CD4-positive, alpha-beta T cell treated with Interleukin-15 for 1 hour (primary cell): ENCODE data around the gene FAM20C.

Experiments used
- DNase-seq: peaks from one replicate; pipeline ENCODE4 v3.0.0-alpha.2; 2020

The FAM20C gene

DNA sequence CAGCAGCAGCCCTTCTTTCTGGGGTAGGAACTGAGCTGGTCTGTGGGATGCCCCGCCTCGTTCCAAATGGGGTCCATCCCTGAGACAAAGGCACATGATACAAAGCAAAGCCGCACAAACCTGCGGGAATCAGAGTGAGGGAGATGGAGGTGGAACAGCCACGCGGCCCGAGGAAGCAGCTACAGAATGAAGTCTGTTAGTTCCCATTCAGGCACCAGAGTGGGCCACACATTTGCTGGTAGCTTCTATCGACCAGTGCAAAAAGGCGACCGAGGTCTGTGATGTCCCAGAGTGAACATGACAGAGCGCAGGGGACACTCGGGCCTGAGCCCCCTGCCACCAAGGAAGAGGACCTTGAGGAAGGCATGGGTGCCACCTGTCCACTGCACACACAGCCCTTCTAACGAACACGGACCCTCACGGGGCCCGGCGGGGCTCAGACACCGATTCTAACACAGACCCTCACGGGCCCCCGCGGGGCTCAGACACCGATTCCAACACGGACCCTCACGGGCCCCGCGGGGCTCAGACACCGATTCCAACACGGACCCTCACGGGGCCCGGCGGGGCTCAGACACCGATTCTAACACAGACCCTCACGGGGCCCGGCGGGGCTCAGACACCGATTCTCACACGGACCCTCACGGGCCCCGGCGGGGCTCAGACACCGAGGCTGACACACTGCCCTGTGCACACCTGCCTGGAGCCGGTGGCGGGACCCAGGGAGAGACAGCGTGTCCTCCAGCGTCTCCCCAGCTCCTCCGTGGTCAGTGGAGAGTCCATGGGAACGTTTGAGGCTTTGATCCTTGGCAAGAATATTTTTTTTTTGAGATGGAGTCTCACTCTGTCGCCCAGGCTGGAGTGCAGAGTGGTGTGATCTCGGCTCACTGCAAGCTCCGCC is 32.8 kb upstream of the FAM20C start:
- no peak for DNase-seq

GRCh38 chr7:160958-161725 is 31.2 kb upstream of the FAM20C start:
- DNase-seq, result peak; percentile 13

DNA sequence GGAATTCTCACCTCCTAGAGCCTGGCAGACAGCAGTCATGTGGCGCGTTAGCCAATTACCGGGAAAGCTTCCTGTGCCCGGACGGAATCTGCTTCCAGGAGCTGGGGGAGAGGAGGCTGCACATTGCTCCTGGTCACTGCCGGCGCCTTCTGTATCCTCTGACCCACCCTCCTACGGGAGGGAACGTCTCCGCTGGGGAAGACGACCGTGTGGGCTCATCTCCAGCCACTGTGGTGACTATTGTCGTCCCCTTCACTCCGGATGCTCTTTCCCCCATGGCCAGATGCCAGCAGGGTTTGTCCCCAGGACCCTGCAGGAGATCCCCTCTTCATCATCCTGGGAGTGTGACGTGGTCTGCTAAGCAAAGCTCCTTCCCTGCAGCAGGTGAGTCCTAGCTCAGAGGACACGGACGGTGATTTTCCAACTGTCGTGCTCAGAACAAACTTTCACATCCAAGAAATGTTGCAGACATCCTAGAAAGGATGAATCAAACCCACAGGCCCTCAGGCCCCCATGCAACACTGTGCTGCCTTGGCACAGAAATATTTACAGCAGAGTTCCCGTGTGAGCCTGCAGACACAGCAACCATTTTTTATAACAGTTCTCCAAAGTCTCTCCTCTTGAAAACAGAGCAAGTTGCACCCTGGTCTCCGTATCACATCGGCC is 29.6 kb upstream of the FAM20C start:
- peak; percentile 6 for DNase-seq

DNA sequence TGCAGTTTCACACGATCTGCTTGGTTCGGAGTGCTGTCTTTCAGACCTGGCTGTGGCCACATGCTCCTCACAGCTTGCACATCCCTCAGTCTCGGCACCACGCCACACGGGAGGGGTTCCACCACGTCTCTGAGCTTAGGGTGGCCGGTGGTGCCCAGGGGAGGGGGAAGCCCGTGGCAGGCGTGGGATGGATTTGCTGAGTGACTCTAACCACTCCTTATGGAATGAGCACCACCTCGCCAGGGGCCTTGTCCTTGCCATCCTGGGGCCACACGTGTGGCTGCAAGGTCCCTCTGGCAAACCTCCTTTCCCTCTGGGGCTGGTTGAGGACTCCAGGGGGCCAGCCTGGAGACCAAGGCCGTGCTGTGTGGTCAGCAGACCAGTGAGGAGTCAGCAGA is 29.1 kb upstream of the FAM20C start:
- DNase-seq, result no peak

DNA sequence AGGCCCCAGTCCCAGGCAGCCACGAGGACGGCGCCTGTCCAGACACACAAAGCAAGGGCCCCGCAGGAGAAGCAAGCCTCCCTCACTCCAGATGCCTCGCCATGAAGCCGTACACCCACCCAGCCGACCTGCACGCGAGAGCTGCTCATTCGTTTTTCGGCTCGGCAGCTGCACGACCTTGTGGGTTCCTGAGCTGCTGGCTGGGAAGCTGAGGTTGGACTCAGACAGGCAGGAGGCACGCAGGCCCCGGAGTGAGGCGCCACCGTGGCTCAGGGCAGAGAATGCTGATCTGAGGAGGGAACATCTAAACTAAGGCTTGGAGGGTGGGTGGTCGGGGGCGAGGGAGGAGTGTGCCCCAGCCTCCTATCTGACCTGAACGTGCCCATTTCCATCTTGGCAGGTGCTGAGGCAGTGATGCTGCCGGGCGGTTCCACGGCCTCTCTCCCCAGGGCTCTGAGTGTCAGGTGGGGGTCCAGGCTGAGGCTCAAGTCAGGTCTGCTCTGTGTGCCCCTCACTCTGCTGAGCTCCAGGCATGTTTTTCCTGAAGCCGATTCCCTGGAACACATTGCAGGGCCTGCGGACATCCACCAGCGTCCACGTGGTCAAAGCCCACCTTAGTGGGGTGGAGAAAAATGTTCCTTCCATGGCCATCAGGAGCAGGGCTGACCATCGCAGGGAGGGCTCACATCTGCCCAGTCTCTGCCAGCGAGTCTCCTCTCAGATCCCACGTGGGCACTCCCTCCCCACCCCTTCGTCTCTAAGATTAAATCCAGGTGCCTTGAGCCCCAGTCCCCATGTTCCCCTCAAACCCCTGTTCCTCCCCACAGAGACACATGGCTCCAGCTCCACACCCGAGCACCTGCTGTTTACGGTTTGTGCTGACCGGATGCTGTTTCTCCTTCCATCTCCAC is 28.1 kb upstream of the FAM20C start:
- peak; percentile 15 for DNase-seq

- DNase-seq, result peak; percentile 16
Observed at GRCh38 chr7:164882-165660, 27.3 kb upstream of the FAM20C start.

DNA sequence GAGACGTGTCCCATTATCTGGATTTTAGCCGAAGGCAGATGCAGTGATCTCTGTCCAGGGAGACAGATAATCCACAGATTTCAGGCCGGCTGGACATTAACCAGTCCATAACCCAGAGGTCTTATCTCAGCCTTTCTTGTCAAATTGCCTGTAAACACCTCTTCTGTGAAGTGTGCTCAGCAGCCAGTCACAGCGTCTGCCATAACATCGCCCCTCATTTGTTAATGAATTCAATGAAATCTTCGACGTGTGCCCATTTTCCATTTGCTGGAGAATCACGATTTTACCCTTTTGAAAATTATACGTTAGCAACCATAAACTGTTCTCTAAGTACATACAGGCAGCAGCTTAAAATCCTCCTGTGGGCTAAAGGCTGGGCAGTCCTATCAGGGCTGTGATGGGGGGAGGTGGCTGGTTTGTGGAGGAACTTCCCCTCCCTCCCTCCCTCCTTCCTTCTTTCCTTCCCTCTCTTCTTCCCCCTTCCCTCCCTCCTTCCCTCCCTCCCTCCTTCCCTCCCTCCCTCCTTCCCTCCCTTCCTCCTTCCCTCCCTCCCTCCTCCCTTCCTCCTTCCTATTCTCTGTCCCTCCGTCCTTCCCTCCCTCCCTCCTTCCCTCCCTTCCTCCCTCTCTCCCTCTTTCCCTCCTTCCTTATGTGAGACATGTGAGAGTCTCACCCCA is 26.6 kb upstream of the FAM20C start:
- no peak for DNase-seq

DNA sequence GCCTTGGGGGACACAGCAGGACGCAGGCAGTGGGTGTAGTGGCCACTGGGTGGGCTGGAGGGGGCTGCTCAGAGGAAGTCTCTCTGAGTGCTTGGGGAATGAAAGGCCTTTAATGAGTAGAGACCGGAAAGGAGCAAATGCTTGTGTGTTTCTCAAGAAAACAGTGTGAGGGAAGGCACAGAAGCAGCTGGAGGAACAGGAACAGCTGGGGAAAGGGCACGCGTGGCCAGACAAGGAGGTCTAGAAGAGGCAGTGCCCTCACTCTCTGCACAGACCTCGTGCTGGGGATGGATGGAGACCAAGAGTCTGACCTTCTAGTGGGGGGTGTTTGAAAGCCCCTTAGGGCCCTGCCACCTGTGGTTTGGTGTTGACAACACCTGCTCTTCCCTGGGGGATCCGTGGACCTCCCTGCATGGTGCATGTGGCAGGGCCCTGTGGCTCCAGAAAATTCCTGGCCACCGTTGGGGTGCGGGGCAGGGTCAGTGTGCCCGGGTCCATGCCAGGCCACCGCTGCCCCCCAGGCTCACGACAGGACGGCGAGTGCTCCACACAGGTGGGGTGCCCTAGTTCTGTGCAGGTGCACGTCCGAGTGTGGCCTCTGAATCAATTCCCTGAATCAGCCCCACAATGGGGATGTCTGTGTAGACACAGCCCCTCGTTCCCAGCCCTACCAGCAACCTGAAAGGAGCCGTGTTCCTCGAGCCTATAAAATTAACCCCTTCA is 25.9 kb upstream of the FAM20C start:
- no peak for DNase-seq

- peak; percentile 40 for DNase-seq
Observed at GRCh38 chr7:167090-167855, 25.1 kb upstream of the FAM20C start.

GRCh38 chr7:167976-168791 is 24.2 kb upstream of the FAM20C start:
- no peak for DNase-seq

GRCh38 chr7:169276-170172 is 22.8 kb upstream of the FAM20C start:
- DNase-seq, result no peak

- DNase-seq, result peak; percentile 2
Observed at GRCh38 chr7:170551-171363, 21.6 kb upstream of the FAM20C start.

- peak; percentile 10 for DNase-seq
Observed at GRCh38 chr7:171364-171904, 20.9 kb upstream of the FAM20C start.

GRCh38 chr7:171912-172515 is 20.4 kb upstream of the FAM20C start:
- DNase-seq, result no peak

GRCh38 chr7:173209-173918 is 19.0 kb upstream of the FAM20C start:
- peak; percentile 16 for DNase-seq
